IgD-negative memory B cell (primary cell): ENCODE results near the gene APOL5. TPM values are rescaled to one million over a fixed set of nuclear protein-coding genes. Genes with fewer than 3 reads are reported as not detected.
"Not testable (repeated sequence)": the region's sequence is repeated elsewhere in the genome, so short reads cannot be mapped to it uniquely, and the experiment has no call there.

Experiments
- H3K27ac Mint-ChIP-seq, 3 donors: one replicate each; pipeline ENCODE4 v1.8.0; 2020 to 2022; ENCODE audit warnings: mild to moderate bottlenecking in 3 of 3, mixed read lengths in 3 of 3, moderate library complexity in 1 of 3
- H3K27me3 Mint-ChIP-seq: one replicate; pipeline ENCODE4 v1.8.0; 2021; ENCODE audit warnings: mixed read lengths
- H3K36me3 Mint-ChIP-seq: one replicate; pipeline ENCODE4 v1.8.0; 2020; ENCODE audit warnings: mild to moderate bottlenecking, mixed read lengths
- H3K4me1 Mint-ChIP-seq, 3 donors: one replicate each; pipeline ENCODE4 v1.8.0; 2020 to 2022; ENCODE audit warnings: mixed read lengths in 3 of 3, mild to moderate bottlenecking in 1 of 3
- H3K4me3 Mint-ChIP-seq, 4 donors: one replicate each; pipeline ENCODE4 v1.8.0; 2020 to 2022; ENCODE audit warnings: mild to moderate bottlenecking in 4 of 4, mixed read lengths in 4 of 4, moderate library complexity in 3 of 4
- H3K9me3 Mint-ChIP-seq, 3 donors: one replicate each; pipeline ENCODE4 v1.8.0; 2020 to 2021; ENCODE audit warnings: mixed read lengths in 3 of 3, mild to moderate bottlenecking in 1 of 3
- polyA plus RNA-seq: library from polyadenylated mRNA; unstranded; fragments of 300-500 nt; fragmentation: Illumina TruSeq; gene quantifications from one replicate; pipeline ENCODE4 v1.2.3, GENCODE V29; 2021

Gene APOL5
- not detected for polyA plus RNA-seq

DNA sequence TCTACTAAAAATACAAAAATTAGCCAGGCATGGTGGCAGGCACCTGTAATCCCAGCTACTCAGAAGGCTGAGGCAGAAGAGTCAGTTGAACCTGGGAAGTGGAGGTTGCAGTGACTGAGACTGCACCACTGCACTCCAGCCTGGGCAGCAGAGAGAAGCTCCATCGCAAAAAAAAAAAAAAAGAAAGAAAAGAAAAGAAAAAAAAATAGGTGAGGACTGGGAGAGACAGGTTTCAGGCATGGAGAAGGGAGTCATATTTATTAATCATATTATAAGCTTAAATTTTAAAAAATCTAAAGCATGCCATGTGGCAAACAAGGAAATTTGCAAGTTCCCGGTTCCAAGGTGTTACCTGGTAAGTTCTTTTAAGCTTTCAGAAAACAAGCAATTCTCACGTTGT is at the start of gene APOL5:
TSS of gene APOL5 (plus strand) at position 301 of the 400 bp plus-strand sequence. CDS start at position 301, 0 bp downstream.
- no peak within 1 kb of the TSS for H3K4me3 Mint-ChIP-seq
- H3K27me3 Mint-ChIP-seq, result peaks cover 20% of the 10 kb centered on the region
- H3K27ac Mint-ChIP-seq, result no peak within 1 kb of the TSS
- no peaks in the 10 kb centered on the region for H3K4me1 Mint-ChIP-seq
- H3K36me3 Mint-ChIP-seq, result no peaks in the 10 kb centered on the region
- H3K9me3 Mint-ChIP-seq, result peaks cover 2 to 10% (median 6%) of the 10 kb centered on the region in 3 donors

- H3K27me3 Mint-ChIP-seq, result no peaks in the 10 kb centered on the region
- peaks cover 7 to 19% (median 9%) of the 10 kb centered on the region in 3 donors for H3K9me3 Mint-ChIP-seq
- peaks cover 7% of the 10 kb centered on the region for H3K36me3 Mint-ChIP-seq
- no peak overlapping the region for H3K27ac Mint-ChIP-seq
- peaks cover 0 to 3% (median 3%) of the 10 kb centered on the region in 3 donors for H3K4me1 Mint-ChIP-seq
- no peak overlapping the region for H3K4me3 Mint-ChIP-seq
Observed at GRCh38 chr22:35674335-35674734, 43.3 kb upstream of the APOL5 start.

DNA sequence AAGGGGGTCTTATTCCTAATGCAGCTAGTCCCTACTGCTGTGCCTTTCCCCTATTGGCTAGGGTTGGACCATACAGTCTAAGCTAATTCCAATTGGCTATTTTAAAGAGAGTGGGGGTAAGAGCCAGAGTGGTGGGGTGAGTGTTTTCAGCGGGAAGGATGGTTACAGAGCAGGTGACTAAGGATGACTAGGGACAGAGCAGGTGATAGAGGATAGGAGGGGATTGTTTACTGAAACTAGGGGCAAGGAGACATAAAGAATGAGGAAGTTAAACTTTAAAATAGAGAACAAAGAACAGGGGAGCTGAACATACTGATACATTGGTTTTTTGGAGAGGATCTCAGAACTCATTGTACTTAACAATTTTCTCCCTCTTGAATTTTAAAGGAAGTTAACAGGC is 41.6 kb upstream of the APOL5 start:
- not testable (repeated sequence) for H3K27me3 Mint-ChIP-seq, H3K27ac Mint-ChIP-seq, H3K36me3 Mint-ChIP-seq, H3K4me1 Mint-ChIP-seq, H3K4me3 Mint-ChIP-seq
- peaks cover 7 to 19% (median 9%) of the 10 kb centered on the region in 3 donors for H3K9me3 Mint-ChIP-seq

DNA sequence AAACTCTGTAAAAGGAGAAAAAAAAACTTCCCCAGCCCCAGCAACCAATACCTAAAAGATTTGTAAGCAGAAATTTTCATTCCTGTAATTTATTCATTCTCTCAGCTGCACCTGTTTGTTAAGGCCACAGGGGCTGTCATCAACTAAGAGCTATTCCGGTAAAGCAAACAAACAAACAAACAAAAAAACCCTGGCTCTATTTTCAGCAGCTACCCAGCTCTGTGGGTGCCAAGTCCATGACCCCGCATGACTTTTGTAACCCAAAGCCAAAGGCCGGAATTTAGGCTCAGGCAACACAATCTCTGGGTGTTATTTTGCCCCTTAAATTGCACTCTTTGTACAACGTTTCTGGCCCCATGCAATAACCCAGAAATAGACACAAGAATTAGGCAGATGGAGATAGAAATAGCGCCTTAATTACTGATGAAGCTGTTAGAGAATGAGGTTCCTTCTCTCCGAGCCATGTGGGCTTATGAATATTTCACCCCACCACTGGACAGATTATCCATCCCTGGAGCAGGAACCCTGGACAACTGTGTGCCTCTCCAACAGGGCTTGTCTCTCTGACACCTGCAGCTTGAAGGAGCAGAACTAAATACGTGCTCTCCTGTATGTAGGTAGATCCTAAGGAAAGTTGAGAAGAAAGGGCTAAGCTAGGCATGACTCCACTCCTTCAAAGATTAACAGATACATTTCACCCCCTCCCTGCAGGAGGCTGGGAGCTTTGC is 40.0 kb upstream of the APOL5 start:
- H3K27ac Mint-ChIP-seq, result no peak overlapping the region
- peaks cover 7% of the 10 kb centered on the region for H3K36me3 Mint-ChIP-seq
- peaks cover 0 to 3% (median 3%) of the 10 kb centered on the region in 3 donors for H3K4me1 Mint-ChIP-seq
- no peaks in the 10 kb centered on the region for H3K27me3 Mint-ChIP-seq
- no peak overlapping the region for H3K4me3 Mint-ChIP-seq
- H3K9me3 Mint-ChIP-seq, result peaks cover 7 to 15% (median 13%) of the 10 kb centered on the region in 3 donors

- H3K4me1 Mint-ChIP-seq, result peaks cover 0 to 3% (median 2%) of the 10 kb centered on the region in 3 donors
- peaks cover 2 to 12% (median 6%) of the 10 kb centered on the region in 3 donors for H3K9me3 Mint-ChIP-seq
- no peak overlapping the region for H3K4me3 Mint-ChIP-seq
- H3K36me3 Mint-ChIP-seq, result peaks cover 5% of the 10 kb centered on the region
- H3K27me3 Mint-ChIP-seq, result peaks cover 4% of the 10 kb centered on the region
- no peak overlapping the region for H3K27ac Mint-ChIP-seq
Observed at GRCh38 chr22:35678836-35679235, 38.8 kb upstream of the APOL5 start.

DNA sequence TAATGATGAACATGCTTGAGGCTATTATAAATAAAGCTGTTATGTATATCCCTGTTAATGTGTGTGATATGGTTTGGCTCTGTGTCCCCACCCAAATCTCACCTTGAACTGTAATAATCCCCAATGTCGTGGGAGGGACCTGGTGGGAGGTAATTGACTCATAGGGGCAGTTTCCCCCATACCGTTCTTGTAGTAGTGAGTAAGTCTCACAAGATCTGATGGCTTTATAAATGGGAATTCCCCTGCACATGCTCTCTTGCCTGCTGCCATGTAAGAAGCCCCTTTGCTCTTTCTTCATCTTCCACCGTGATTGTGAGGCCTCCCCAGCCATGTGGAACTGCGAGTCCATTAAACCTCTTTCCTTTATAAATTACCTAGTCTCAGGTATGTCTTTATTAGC is 38.2 kb upstream of the APOL5 start:
- not testable (repeated sequence) for H3K4me1 Mint-ChIP-seq, H3K27me3 Mint-ChIP-seq, H3K36me3 Mint-ChIP-seq, H3K4me3 Mint-ChIP-seq, H3K27ac Mint-ChIP-seq
- peaks cover 2 to 14% (median 6%) of the 10 kb centered on the region in 3 donors for H3K9me3 Mint-ChIP-seq

DNA sequence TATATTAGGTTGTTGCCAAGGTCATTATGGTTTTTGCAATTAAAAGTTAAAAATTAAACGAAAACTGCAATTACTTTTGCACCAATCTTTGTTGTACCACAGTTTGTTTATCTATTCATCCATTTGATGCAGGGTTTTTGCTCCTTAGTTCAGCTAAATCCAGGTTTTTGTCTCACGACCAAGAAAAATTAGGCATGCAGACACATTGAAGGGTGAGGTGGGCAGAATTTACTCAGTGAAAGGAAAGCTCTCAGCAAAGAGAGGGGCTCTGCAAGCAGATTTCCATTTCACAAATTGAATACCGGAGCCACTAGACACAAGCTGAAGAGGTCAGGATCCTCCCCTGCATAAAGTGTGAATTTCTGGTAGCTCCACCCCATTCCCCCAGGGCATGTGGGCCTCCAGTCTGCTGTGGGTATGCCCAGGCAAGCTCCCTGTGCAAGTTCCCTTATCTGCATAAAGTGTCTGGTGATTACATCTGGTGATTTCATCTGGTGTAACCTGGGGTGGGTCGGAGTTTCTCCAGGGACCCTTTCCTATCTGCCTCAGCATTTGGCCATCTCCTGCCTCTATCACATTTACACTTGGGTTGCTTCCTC is 36.1 kb upstream of the APOL5 start:
- Mint-ChIP-seq H3K9me3 (peaks cover 0 to 7% (median 2%) of the 10 kb centered on the region in 3 donors), H3K4me1 (peaks cover 6 to 9% (median 7%) of the 10 kb centered on the region in 3 donors), H3K36me3 (peaks cover 2% of the 10 kb centered on the region), H3K27ac (no peak overlapping the region), H3K27me3 (peaks cover 4% of the 10 kb centered on the region), H3K4me3 (no peak overlapping the region)

DNA sequence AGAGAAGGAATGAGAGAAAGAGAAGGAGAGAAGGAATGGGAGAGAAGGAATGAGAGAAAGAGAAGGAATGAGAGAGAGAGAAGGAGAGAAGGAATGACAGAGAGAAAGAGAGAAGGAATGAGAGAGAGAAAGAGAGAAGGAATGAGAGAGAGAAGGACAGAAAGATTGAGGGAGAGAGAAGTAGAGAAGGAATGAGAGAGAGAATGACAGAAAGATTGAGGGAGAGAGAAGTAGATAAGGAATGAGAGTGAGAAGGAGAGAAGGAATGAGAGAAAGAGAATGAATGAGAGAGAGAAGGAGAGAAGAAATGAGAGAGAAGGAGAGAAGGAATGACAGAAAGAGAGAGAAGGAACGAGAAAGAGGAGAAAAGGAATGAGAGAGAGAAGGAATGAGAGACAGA is 34.1 kb upstream of the APOL5 start:
- H3K27me3 Mint-ChIP-seq, result peaks cover 4% of the 10 kb centered on the region
- no peaks in the 10 kb centered on the region for H3K36me3 Mint-ChIP-seq
- no peak overlapping the region for H3K4me3 Mint-ChIP-seq
- peaks cover 5 to 9% (median 6%) of the 10 kb centered on the region in 3 donors for H3K4me1 Mint-ChIP-seq
- H3K27ac Mint-ChIP-seq, result no peak overlapping the region
- H3K9me3 Mint-ChIP-seq, result peaks cover 0 to 7% (median 2%) of the 10 kb centered on the region in 3 donors

GRCh38 chr22:35684270-35684700 is 33.4 kb upstream of the APOL5 start:
- H3K36me3 Mint-ChIP-seq, result no peaks in the 10 kb centered on the region
- H3K27me3 Mint-ChIP-seq, result peaks cover 6% of the 10 kb centered on the region
- H3K4me1 Mint-ChIP-seq, result peaks cover 5 to 9% (median 6%) of the 10 kb centered on the region in 3 donors
- no peak overlapping the region for H3K4me3 Mint-ChIP-seq
- H3K27ac Mint-ChIP-seq, result peak overlapping the region in 1 of 3 donors; percentile 31
- peaks cover 0 to 7% (median 2%) of the 10 kb centered on the region in 3 donors for H3K9me3 Mint-ChIP-seq

- H3K27me3 Mint-ChIP-seq, result peaks cover 8% of the 10 kb centered on the region
- H3K9me3 Mint-ChIP-seq, result peaks cover 0 to 7% (median 2%) of the 10 kb centered on the region in 3 donors
- no peaks in the 10 kb centered on the region for H3K36me3 Mint-ChIP-seq
- H3K4me3 Mint-ChIP-seq, result no peak overlapping the region
- peaks cover 5 to 9% (median 6%) of the 10 kb centered on the region in 3 donors for H3K4me1 Mint-ChIP-seq
- peak overlapping the region in 1 of 3 donors; percentile 31 for H3K27ac Mint-ChIP-seq
Observed at GRCh38 chr22:35684732-35685131, 32.9 kb upstream of the APOL5 start.

DNA sequence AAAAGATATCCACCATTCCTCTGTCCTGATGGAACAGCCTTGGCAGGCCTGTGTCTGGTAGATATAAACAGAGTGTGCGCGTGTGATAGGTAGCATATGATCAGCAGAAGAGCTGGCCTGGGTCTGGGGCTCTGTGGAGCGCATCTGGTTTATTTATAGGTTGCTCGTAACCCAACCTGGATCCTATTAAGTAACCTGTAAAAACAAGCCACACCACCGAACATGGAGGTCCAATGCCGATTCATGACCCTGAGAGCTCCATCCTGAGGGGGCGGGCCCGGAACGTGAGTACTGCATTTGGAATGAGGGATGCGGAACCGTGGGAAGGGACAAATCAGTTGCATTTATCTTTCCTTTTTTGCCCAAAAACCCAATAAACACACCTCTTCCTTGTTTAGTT is 31.9 kb upstream of the APOL5 start:
- Mint-ChIP-seq H3K4me3 (peak overlapping the region in 1 of 4 donors; percentile 30), H3K27ac (no peak overlapping the region), H3K4me1 (peaks cover 5 to 9% (median 6%) of the 10 kb centered on the region in 3 donors), H3K27me3 (peaks cover 8% of the 10 kb centered on the region), H3K36me3 (no peaks in the 10 kb centered on the region), H3K9me3 (peaks cover 0 to 7% (median 2%) of the 10 kb centered on the region in 3 donors)

- H3K27me3 Mint-ChIP-seq, result peaks cover 8% of the 10 kb centered on the region
- peaks cover 5 to 9% (median 6%) of the 10 kb centered on the region in 3 donors for H3K4me1 Mint-ChIP-seq
- no peaks in the 10 kb centered on the region for H3K36me3 Mint-ChIP-seq
- no peak overlapping the region for H3K27ac Mint-ChIP-seq
- H3K9me3 Mint-ChIP-seq, result peaks cover 0 to 7% (median 2%) of the 10 kb centered on the region in 3 donors
- H3K4me3 Mint-ChIP-seq, result peak overlapping the region in 1 of 4 donors; percentile 60
Observed at GRCh38 chr22:35686298-35686697, 31.4 kb upstream of the APOL5 start.

- peaks cover 5 to 9% (median 6%) of the 10 kb centered on the region in 3 donors for H3K4me1 Mint-ChIP-seq
- H3K27ac Mint-ChIP-seq, result no peak overlapping the region
- H3K27me3 Mint-ChIP-seq, result peaks cover 8% of the 10 kb centered on the region
- peaks cover 0 to 2% (median 1%) of the 10 kb centered on the region in 3 donors for H3K9me3 Mint-ChIP-seq
- H3K4me3 Mint-ChIP-seq, result peak overlapping the region in 1 of 4 donors; percentile 1
- H3K36me3 Mint-ChIP-seq, result no peaks in the 10 kb centered on the region
Observed at GRCh38 chr22:35687461-35687860, 30.2 kb upstream of the APOL5 start.

DNA sequence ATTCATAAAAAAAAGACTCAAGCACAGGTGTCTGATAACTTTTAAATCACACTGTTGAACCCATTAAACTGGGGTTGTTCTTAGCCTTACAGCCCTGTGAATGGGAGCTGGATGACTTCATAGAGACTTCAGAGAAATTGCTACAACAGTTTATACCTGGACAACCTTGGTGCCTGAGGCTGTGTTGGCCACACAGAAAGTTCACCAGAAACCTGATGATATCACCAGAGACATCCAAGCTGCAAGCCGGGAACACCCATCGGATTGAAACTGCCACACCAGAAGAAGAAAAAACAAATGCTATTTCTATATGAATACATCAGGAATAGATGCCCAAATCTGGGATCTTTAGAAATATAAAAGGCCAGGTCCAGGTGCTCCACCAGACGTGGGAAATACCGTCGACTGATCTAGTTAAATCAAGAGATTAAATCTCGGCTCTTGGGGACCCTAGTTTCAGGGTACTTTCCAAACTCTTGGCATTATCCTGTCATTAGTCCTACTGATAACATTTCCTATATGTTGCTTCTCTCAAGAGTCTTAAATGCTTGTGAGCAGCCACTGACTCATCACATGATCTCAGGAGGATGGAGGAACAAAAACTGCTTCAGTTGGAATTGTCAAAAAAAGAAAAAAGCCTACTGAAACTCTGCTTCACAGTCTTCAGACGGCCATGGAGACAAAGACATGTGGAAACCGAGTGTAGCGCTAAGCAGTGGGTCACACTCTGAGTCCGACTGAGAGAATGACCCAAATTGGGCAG is 28.6 kb upstream of the APOL5 start:
- Mint-ChIP-seq H3K27me3 (peaks cover 4% of the 10 kb centered on the region), H3K36me3 (no peaks in the 10 kb centered on the region), H3K27ac (peak overlapping the region in 1 of 3 donors; percentile 47), H3K9me3 (peaks cover 0 to 2% (median 0%) of the 10 kb centered on the region in 3 donors), H3K4me3 (no peak overlapping the region), H3K4me1 (peaks cover 5 to 9% (median 6%) of the 10 kb centered on the region in 3 donors)

- peaks cover 4% of the 10 kb centered on the region for H3K27me3 Mint-ChIP-seq
- H3K4me3 Mint-ChIP-seq, result no peak overlapping the region
- H3K9me3 Mint-ChIP-seq, result peaks cover 0 to 2% (median 0%) of the 10 kb centered on the region in 3 donors
- no peak overlapping the region for H3K27ac Mint-ChIP-seq
- H3K36me3 Mint-ChIP-seq, result no peaks in the 10 kb centered on the region
- peaks cover 5 to 9% (median 6%) of the 10 kb centered on the region in 3 donors for H3K4me1 Mint-ChIP-seq
Observed at GRCh38 chr22:35690001-35690400, 27.7 kb upstream of the APOL5 start.
